Panc1 (cell line): ENCODE data around the gene AQP5.

ENCODE experiments used
- POLR2AphosphoS5 ChIP-seq: IDR thresholded peaks from 2 replicates; pipeline ENCODE4 v1.6.1; 2012; ENCODE audit warnings: mild to moderate bottlenecking, low read depth, low read length, moderate library complexity
- REST ChIP-seq, 2 experiments: IDR thresholded peaks; 2 replicates each; pipeline ENCODE4 v1.6.1; 2011 to 2012; ENCODE audit warnings: low read depth in 2 of 2, control low read depth in 1 of 2, low read length in 1 of 2, mild to moderate bottlenecking in 1 of 2, moderate library complexity in 1 of 2; ENCODE audit not compliant: insufficient read depth in 1 of 2
- TF ChIP-seq, protein P1 (sequence below): fragments of 450-650 bp; IDR thresholded peaks from 2 replicates; pipeline ENCODE4 v1.5.1; 2017; ENCODE audit warnings: mild to moderate bottlenecking

DNA sequence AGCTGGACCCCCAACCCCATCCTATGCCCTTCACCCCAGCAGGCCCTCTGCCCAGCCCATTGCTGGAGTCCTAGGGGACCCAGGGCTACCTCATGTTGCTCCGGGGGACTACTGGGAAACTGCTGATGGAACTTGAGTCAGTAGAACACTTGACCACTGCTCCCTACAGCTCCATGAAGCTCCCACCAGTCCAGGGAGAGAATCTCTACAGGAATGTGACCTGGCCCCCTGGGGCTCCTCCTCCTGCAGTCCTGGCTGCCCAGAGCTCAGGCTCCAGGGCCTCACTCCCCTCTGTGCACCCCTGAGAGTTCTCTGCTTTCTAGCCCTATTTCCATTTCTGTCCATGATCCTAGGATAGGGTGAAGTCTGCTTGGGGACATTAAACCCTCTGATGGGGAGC, 22.0 kb upstream of the AQP5 start:
- TF ChIP-seq, protein P1, sequence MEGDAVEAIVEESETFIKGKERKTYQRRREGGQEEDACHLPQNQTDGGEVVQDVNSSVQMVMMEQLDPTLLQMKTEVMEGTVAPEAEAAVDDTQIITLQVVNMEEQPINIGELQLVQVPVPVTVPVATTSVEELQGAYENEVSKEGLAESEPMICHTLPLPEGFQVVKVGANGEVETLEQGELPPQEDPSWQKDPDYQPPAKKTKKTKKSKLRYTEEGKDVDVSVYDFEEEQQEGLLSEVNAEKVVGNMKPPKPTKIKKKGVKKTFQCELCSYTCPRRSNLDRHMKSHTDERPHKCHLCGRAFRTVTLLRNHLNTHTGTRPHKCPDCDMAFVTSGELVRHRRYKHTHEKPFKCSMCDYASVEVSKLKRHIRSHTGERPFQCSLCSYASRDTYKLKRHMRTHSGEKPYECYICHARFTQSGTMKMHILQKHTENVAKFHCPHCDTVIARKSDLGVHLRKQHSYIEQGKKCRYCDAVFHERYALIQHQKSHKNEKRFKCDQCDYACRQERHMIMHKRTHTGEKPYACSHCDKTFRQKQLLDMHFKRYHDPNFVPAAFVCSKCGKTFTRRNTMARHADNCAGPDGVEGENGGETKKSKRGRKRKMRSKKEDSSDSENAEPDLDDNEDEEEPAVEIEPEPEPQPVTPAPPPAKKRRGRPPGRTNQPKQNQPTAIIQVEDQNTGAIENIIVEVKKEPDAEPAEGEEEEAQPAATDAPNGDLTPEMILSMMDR: no peak
- no peak for TF ChIP-seq REST (IDR thresholded peaks at IDR 0.05; ENCODE audit: insufficient read depth in 1 of 2, low read depth in 2 of 2, low read length in 1 of 2)
- TF ChIP-seq POLR2AphosphoS5: no peak
